ENCODE results near the gene DOK1.

DOK1 gene

GRCh38 chr2:74512744-74513604 lies 41.5 kb upstream of the DOK1 start:
- H2AFZ ChIP-seq (ENCODE audit: low read length) = no peak overlapping the region
- no peaks in the 10 kb centered on the region for H4K20me1 ChIP-seq (ENCODE audit: insufficient read depth, low read length)
- H3K79me2 ChIP-seq (ENCODE audit: insufficient read depth, low read length) = no peaks in the 10 kb centered on the region
- H3K9me2 ChIP-seq (ENCODE audit: low read depth, low read length) = no peaks in the 10 kb centered on the region
- H3K36me3 ChIP-seq (ENCODE audit: insufficient read depth, low read length) = no peaks in the 10 kb centered on the region
- H3K4me2 ChIP-seq (ENCODE audit: low read length) = no peak overlapping the region
- H3K4me1 ChIP-seq (ENCODE audit: insufficient read depth, low read length, severe bottlenecking) = peaks cover 16% of the 10 kb centered on the region
- H3F3A ChIP-seq (ENCODE audit: insufficient read depth, low read length) = no peaks in the 10 kb centered on the region
- no peaks in the 10 kb centered on the region for H3K9me3 ChIP-seq (ENCODE audit: low read length)
- H3K4me3 ChIP-seq (ENCODE audit: low read depth, low read length, poor library complexity, severe bottlenecking) = no peak overlapping the region
- TF ChIP-seq CTCF (IDR thresholded peaks at IDR 0.05; ENCODE audit: low read length) (no peak), EZH2 (IDR thresholded peaks at IDR 0.05; ENCODE audit: borderline replicate concordance, low read length) (no peak)
- H3K27ac ChIP-seq (ENCODE audit: low read depth, low read length, poor library complexity, severe bottlenecking) = no peak overlapping the region
- no peak overlapping the region for H3K9ac ChIP-seq (ENCODE audit: low read length)
- peaks cover 4% of the 10 kb centered on the region; the same call in 1 of the 2 replicates for H3K27me3 ChIP-seq (ENCODE audit: insufficient read depth, low read length)

- H3K9me3 ChIP-seq (ENCODE audit: low read length) = no peaks in the 10 kb centered on the region
- H3K4me1 ChIP-seq (ENCODE audit: insufficient read depth, low read length, severe bottlenecking) = peaks cover 10% of the 10 kb centered on the region
- H3K4me3 ChIP-seq (ENCODE audit: low read depth, low read length, poor library complexity, severe bottlenecking) = no peak overlapping the region
- no peaks in the 10 kb centered on the region for H3K36me3 ChIP-seq (ENCODE audit: insufficient read depth, low read length)
- H2AFZ ChIP-seq (ENCODE audit: low read length) = no peak overlapping the region
- H3F3A ChIP-seq (ENCODE audit: insufficient read depth, low read length) = no peaks in the 10 kb centered on the region
- peaks cover 7% of the 10 kb centered on the region; the same call in 1 of the 2 replicates for H3K27me3 ChIP-seq (ENCODE audit: insufficient read depth, low read length)
- TF ChIP-seq CTCF (IDR thresholded peaks at IDR 0.05; ENCODE audit: low read length) = no peak
- TF ChIP-seq EZH2 (IDR thresholded peaks at IDR 0.05; ENCODE audit: borderline replicate concordance, low read length) = no peak
- H3K9ac ChIP-seq (ENCODE audit: low read length) = no peak overlapping the region
- H3K9me2 ChIP-seq (ENCODE audit: low read depth, low read length) = no peaks in the 10 kb centered on the region
- H3K27ac ChIP-seq (ENCODE audit: low read depth, low read length, poor library complexity, severe bottlenecking) = no peak overlapping the region
- H3K79me2 ChIP-seq (ENCODE audit: insufficient read depth, low read length) = no peaks in the 10 kb centered on the region
- H3K4me2 ChIP-seq (ENCODE audit: low read length) = no peak overlapping the region
- H4K20me1 ChIP-seq (ENCODE audit: insufficient read depth, low read length) = no peaks in the 10 kb centered on the region
These were observed 40.7 kb upstream of the DOK1 start for GRCh38 chr2:74513605-74514367.

- Histone ChIP-seq H3K4me3 (ENCODE audit: low read depth, low read length, poor library complexity, severe bottlenecking) (peak within 1 kb of the TSS; percentile 43), H3K4me1 (ENCODE audit: insufficient read depth, low read length, severe bottlenecking) (peaks cover 10% of the 10 kb centered on the region), H3K27me3 (ENCODE audit: insufficient read depth, low read length) (peaks cover 7% of the 10 kb centered on the region; the same call in 1 of the 2 replicates), H3K9me3 (ENCODE audit: low read length) (no peaks in the 10 kb centered on the region), H3K9me2 (ENCODE audit: low read depth, low read length) (no peaks in the 10 kb centered on the region), H3K79me2 (ENCODE audit: insufficient read depth, low read length) (no peaks in the 10 kb centered on the region), H3K36me3 (ENCODE audit: insufficient read depth, low read length) (no peaks in the 10 kb centered on the region), H2AFZ (ENCODE audit: low read length) (no peak within 1 kb of the TSS), H3K9ac (ENCODE audit: low read length) (no peak within 1 kb of the TSS), H3F3A (ENCODE audit: insufficient read depth, low read length) (no peaks in the 10 kb centered on the region), H3K4me2 (ENCODE audit: low read length) (peak within 1 kb of the TSS; percentile 11; the same call in 1 of the 2 replicates), H3K27ac (ENCODE audit: low read depth, low read length, poor library complexity, severe bottlenecking) (no peak within 1 kb of the TSS), H4K20me1 (ENCODE audit: insufficient read depth, low read length) (no peaks in the 10 kb centered on the region)
- no peak for TF ChIP-seq EZH2 (IDR thresholded peaks at IDR 0.05; ENCODE audit: borderline replicate concordance, low read length)
- no peak for TF ChIP-seq CTCF (IDR thresholded peaks at IDR 0.05; ENCODE audit: low read length)
These were observed 39.9 kb upstream of the DOK1 start, which contains the start of gene TLX2 for GRCh38 chr2:74514368-74515270. Gene TLX2 (plus strand): TSS chr2:74514450. CDS start chr2:74514807, 357 bp downstream.

Data from OCI-LY1 (cell line).